Endothelial cell of umbilical vein (primary cell): ENCODE results near the gene GRM4.

Experiments
- CTCF ChIP-seq, 2 donors: IDR thresholded peaks; 1 replicate in 1 of 2; 2 replicates in 1 of 2; pipeline ENCODE4 v1.5.1; 2011; ENCODE audit warnings: low read length in 2 of 2, mild to moderate bottlenecking in 2 of 2, moderate library complexity in 2 of 2, control low read depth in 1 of 2, inconsistent platforms in 1 of 2, low read depth in 1 of 2; ENCODE audit not compliant: insufficient read depth in 1 of 2; ENCODE audit errors: extremely low read depth in 1 of 2
- EZH2 ChIP-seq: IDR thresholded peaks from 2 replicates; pipeline ENCODE4 v1.6.1; 2012; ENCODE audit warnings: borderline replicate concordance, low read depth, mild to moderate bottlenecking, moderate library complexity, low read length, inconsistent platforms; ENCODE audit not compliant: severe bottlenecking

- TF ChIP-seq CTCF (IDR thresholded peaks at IDR 0.05; ENCODE audit: extremely low read depth in 1 of 2, insufficient read depth in 1 of 2, low read depth in 1 of 2, low read length in 2 of 2) = no peak
- no peak for TF ChIP-seq EZH2
These were observed 88.7 kb downstream of the GRM4 start for GRCh38 chr6:34057191-34057590.
